ENCODE measurements around the gene SPIRE1. TPM values are rescaled to one million over a fixed set of nuclear protein-coding genes. Genes with fewer than 3 reads are reported as not detected.

The SPIRE1 gene
- total RNA-seq, 4 donors from 2014 or later = 55.5 to 72.5 (median 60.4) TPM

DNA sequence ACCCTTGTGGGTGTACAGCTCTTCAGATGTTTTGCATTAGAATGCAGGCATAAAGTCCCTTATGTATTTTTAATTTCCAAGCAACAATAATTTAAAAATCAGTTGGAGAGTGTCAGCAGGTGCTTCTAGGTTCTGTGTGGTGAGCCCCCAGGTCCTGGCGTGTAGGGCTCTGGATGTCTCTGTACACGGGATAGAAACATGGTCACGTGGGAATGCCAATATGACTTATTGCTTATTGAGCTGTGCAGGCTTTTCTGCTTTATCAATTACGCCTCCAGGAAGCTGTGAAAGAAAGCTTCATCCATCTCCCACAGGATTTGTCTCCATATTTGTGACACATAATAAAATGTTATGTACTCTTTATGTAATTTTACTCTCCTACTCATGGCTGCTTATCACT is 212.4 kb downstream of the SPIRE1 start:
- TF ChIP-seq, protein P1, sequence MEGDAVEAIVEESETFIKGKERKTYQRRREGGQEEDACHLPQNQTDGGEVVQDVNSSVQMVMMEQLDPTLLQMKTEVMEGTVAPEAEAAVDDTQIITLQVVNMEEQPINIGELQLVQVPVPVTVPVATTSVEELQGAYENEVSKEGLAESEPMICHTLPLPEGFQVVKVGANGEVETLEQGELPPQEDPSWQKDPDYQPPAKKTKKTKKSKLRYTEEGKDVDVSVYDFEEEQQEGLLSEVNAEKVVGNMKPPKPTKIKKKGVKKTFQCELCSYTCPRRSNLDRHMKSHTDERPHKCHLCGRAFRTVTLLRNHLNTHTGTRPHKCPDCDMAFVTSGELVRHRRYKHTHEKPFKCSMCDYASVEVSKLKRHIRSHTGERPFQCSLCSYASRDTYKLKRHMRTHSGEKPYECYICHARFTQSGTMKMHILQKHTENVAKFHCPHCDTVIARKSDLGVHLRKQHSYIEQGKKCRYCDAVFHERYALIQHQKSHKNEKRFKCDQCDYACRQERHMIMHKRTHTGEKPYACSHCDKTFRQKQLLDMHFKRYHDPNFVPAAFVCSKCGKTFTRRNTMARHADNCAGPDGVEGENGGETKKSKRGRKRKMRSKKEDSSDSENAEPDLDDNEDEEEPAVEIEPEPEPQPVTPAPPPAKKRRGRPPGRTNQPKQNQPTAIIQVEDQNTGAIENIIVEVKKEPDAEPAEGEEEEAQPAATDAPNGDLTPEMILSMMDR (IDR thresholded peaks at IDR 0.05) = no peak
- TF ChIP-seq EP300 (IDR thresholded peaks at IDR 0.05) (no peak), POLR2A (IDR thresholded peaks at IDR 0.05) (no peak)
- H3K4me1 ChIP-seq = peaks cover 0 to 6% (median 0%) of the 10 kb centered on the region in 4 donors
- DNase-seq (ENCODE audit: low spot score in 2 of 2) = no peak
- H3K27ac ChIP-seq = no peak overlapping the region
- no peaks in the 10 kb centered on the region for H3K27me3 ChIP-seq
- H3K9me3 ChIP-seq = peaks cover 0 to 20% (median 0%) of the 10 kb centered on the region in 4 donors
- 87 to 93% methylated on average over 4 of the region's 4 CpGs for WGBS, 2 donors
- no peak overlapping the region for H3K4me3 ChIP-seq
- peaks cover 0 to 86% (median 0%) of the 10 kb centered on the region in 3 donors for H3K36me3 ChIP-seq

DNA sequence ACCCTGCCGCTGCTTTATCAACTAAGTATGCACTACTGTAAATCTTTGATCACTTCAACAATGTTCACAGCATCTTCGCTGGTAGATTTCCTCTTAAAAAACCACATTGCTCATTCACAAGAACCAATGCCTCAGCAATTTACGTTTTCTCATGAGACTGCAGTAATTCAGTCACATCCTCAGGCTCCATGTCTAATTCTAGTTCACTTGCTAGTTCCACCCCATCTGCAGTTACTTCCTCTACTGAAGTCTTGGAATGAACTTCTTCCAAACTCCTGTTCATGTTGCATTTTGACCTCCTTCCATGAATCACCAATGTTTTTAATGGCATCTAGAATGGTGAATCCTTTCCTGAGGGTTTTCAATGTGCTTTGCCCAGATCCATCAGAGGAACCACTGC is 214.4 kb downstream of the SPIRE1 start:
- WGBS, 2 donors = 87 to 95% methylated on average over 3 of the region's 3 CpGs
- H3K27ac ChIP-seq = no peak overlapping the region
- peaks cover 0 to 82% (median 0%) of the 10 kb centered on the region in 3 donors for H3K36me3 ChIP-seq

DNA sequence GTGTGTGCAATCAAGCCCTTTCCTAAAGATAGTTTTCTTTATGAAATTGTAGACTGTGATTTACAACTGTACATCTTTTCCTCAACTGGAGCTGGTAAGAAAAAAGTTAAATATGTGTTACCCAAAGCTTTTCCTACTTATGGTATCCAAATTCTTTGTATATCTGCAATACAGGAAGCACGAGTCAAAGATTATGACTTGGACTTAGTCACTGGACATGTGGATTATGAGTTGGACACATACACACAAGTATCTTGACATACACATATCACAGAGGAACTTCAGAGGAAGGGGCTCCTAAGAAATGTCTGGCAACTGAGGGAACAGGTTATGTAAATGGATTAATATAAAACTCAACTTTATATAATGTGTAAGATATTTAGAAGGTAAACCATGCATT is 215.0 kb downstream of the SPIRE1 start:
- Histone ChIP-seq H3K27me3 (no peaks in the 10 kb centered on the region), H3K36me3 (peaks cover 0 to 82% (median 0%) of the 10 kb centered on the region in 3 donors), H3K4me3 (no peak overlapping the region), H3K9me3 (peaks cover 0 to 20% (median 0%) of the 10 kb centered on the region in 4 donors), H3K27ac (no peak overlapping the region), H3K4me1 (peaks cover 0 to 6% (median 0%) of the 10 kb centered on the region in 4 donors)
- 91 to 93% methylated on average over 1 of the region's 1 CpG for WGBS, 2 donors
- DNase-seq (ENCODE audit: low spot score in 2 of 2) = no peak
- TF ChIP-seq, protein P1 (IDR thresholded peaks at IDR 0.05) = no peak
- TF ChIP-seq POLR2A (IDR thresholded peaks at IDR 0.05) = no peak
- TF ChIP-seq EP300 (IDR thresholded peaks at IDR 0.05) = no peak

More for the DNA sequence above, 214.4 kb downstream of the SPIRE1 start:
- Histone ChIP-seq H3K27me3 (no peaks in the 10 kb centered on the region), H3K4me3 (no peak overlapping the region), H3K4me1 (peaks cover 0 to 6% (median 0%) of the 10 kb centered on the region in 4 donors), H3K9me3 (peaks cover 0 to 20% (median 0%) of the 10 kb centered on the region in 4 donors)
- no peak for TF ChIP-seq POLR2A (IDR thresholded peaks at IDR 0.05)
- TF ChIP-seq EP300 (IDR thresholded peaks at IDR 0.05) = no peak
- TF ChIP-seq, protein P1 (IDR thresholded peaks at IDR 0.05) = no peak
- no peak for DNase-seq (ENCODE audit: low spot score in 2 of 2)

DNA sequence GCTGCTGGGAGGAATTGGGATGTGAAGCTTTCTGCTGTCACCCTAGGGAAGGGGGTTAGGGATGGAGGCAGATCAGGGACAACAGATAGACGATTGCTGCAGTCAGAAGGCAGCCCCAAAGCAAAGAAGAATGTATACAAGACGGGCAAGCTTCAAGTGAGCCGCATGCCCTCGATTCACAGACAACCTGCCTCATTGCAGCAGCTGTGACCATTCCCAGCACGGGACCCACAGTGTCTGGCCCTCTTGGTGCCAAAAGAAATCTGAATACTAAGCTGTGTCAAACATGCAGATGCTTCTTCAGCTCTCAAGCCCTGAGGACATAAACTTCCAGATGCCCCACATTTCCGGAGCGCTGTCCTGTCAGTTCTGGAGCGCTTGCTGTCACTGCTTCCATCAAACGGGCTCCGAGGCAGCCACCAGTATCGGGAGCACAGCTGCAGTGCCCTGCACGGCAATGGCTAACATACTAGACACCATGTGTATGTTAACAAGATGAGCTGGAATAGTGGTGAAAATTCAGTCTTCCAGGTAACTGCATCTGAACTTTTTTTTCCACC is 216.4 kb downstream of the SPIRE1 start:
- Histone ChIP-seq H3K4me1 (no peaks in the 10 kb centered on the region), H3K27me3 (no peaks in the 10 kb centered on the region), H3K36me3 (peaks cover 0 to 79% (median 0%) of the 10 kb centered on the region in 3 donors), H3K27ac (no peak overlapping the region), H3K9me3 (peaks cover 0 to 20% (median 0%) of the 10 kb centered on the region in 4 donors), H3K4me3 (no peak overlapping the region)
- no peak for TF ChIP-seq POLR2A (IDR thresholded peaks at IDR 0.05)
- TF ChIP-seq, protein P1 (IDR thresholded peaks at IDR 0.05) = no peak
- no peak for TF ChIP-seq EP300 (IDR thresholded peaks at IDR 0.05)
- WGBS, 2 donors = 86 to 89% methylated on average over 12 of the region's 12 CpGs
- DNase-seq (ENCODE audit: low spot score in 2 of 2) = no peak

DNA sequence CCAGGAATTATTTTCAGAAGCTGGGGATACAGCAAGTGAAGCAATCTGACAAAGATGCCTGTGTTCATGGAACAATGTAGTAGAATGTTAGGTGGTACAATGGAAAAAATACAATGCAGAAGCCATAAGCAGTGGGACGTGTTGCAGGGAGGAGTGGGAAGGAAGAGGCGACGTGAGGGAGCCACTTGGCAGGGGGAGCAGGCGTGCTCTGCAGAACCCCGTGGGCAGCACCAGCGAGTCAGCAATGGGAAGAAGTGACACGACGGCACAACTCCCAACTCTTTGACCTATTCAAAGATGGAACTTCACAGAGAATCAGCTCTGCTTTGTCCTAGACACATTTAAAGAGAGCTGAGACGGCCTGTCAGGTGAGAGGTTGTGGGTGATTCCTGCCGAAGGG is 219.7 kb downstream of the SPIRE1 start:
- no peak for DNase-seq (ENCODE audit: low spot score in 2 of 2)
- Histone ChIP-seq H3K9me3 (peaks cover 0 to 2% (median 0%) of the 10 kb centered on the region in 4 donors), H3K36me3 (peaks cover 0 to 70% (median 0%) of the 10 kb centered on the region in 3 donors), H3K4me1 (no peaks in the 10 kb centered on the region), H3K27me3 (no peaks in the 10 kb centered on the region), H3K27ac (peak overlapping the region in 2 of 4 donors; percentile 25 to 59), H3K4me3 (no peak overlapping the region)
- TF ChIP-seq, protein P1 (IDR thresholded peaks at IDR 0.05) = no peak
- TF ChIP-seq EP300 (IDR thresholded peaks at IDR 0.05) (no peak), POLR2A (IDR thresholded peaks at IDR 0.05) (no peak)
- 64 to 67% methylated on average over 10 of the region's 10 CpGs for WGBS, 2 donors

All from tibial nerve (tissue), 4 donors.